Measurements from ENCODE around the gene JAM3. TPM values are rescaled to one million over a fixed set of nuclear protein-coding genes. Genes with fewer than 3 reads are reported as not detected.

The JAM3 gene
- polyA plus RNA-seq, 1 donor from 2014 or later, result 46.1 TPM

GRCh38 chr11:134022748-134023147 lies 46.1 kb upstream of the JAM3 start:
- TF ChIP-seq POLR2AphosphoS5 (IDR thresholded peaks at IDR 0.05) (no peak), MXI1 (conservative IDR thresholded peaks at IDR 0.05; ENCODE audit: poor library complexity, severe bottlenecking) (no peak), SMC3 (conservative IDR thresholded peaks at IDR 0.05; ENCODE audit: poor library complexity) (no peak), CTCF (IDR thresholded peaks at IDR 0.05; ENCODE audit: poor library complexity, severe bottlenecking) (no peak), EZH2 (IDR thresholded peaks at IDR 0.05; ENCODE audit: borderline replicate concordance, insufficient read depth, low read length, poor library complexity, severe bottlenecking) (no peak), TAF1 (IDR thresholded peaks at IDR 0.05; ENCODE audit: low read depth) (no peak), EP300 (conservative IDR thresholded peaks at IDR 0.05; ENCODE audit: poor library complexity, severe bottlenecking) (no peak), RAD21 (conservative IDR thresholded peaks at IDR 0.05) (no peak)
- TF ChIP-seq, protein P1, sequence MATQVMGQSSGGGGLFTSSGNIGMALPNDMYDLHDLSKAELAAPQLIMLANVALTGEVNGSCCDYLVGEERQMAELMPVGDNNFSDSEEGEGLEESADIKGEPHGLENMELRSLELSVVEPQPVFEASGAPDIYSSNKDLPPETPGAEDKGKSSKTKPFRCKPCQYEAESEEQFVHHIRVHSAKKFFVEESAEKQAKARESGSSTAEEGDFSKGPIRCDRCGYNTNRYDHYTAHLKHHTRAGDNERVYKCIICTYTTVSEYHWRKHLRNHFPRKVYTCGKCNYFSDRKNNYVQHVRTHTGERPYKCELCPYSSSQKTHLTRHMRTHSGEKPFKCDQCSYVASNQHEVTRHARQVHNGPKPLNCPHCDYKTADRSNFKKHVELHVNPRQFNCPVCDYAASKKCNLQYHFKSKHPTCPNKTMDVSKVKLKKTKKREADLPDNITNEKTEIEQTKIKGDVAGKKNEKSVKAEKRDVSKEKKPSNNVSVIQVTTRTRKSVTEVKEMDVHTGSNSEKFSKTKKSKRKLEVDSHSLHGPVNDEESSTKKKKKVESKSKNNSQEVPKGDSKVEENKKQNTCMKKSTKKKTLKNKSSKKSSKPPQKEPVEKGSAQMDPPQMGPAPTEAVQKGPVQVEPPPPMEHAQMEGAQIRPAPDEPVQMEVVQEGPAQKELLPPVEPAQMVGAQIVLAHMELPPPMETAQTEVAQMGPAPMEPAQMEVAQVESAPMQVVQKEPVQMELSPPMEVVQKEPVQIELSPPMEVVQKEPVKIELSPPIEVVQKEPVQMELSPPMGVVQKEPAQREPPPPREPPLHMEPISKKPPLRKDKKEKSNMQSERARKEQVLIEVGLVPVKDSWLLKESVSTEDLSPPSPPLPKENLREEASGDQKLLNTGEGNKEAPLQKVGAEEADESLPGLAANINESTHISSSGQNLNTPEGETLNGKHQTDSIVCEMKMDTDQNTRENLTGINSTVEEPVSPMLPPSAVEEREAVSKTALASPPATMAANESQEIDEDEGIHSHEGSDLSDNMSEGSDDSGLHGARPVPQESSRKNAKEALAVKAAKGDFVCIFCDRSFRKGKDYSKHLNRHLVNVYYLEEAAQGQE (IDR thresholded peaks at IDR 0.05; ENCODE audit: borderline replicate concordance), result no peak
- Histone ChIP-seq H3K9me2 (ENCODE audit: insufficient read depth, low read length) (no peaks in the 10 kb centered on the region), H3K9me3 (ENCODE audit: low read length) (no peaks in the 10 kb centered on the region), H2AFZ (ENCODE audit: low read depth, low read length) (no peak overlapping the region), H3K4me2 (ENCODE audit: low read length) (no peak overlapping the region), H3K4me3 (ENCODE audit: low read length) (no peak overlapping the region), H4K20me1 (ENCODE audit: insufficient read depth) (no peaks in the 10 kb centered on the region), H3F3A (ENCODE audit: insufficient read depth, low read length, poor library complexity, severe bottlenecking) (no peaks in the 10 kb centered on the region), H3K36me3 (ENCODE audit: insufficient read depth, low read length) (no peaks in the 10 kb centered on the region), H3K27ac (ENCODE audit: low read length) (no peak overlapping the region), H3K79me2 (replicated peaks; ENCODE audit: insufficient read depth, low read length) (no peaks in the 10 kb centered on the region), H3K9ac (ENCODE audit: low read length) (no peak overlapping the region), H3K27me3 (ENCODE audit: insufficient read depth, low read depth, low read length) (no peaks in the 10 kb centered on the region)

DNA sequence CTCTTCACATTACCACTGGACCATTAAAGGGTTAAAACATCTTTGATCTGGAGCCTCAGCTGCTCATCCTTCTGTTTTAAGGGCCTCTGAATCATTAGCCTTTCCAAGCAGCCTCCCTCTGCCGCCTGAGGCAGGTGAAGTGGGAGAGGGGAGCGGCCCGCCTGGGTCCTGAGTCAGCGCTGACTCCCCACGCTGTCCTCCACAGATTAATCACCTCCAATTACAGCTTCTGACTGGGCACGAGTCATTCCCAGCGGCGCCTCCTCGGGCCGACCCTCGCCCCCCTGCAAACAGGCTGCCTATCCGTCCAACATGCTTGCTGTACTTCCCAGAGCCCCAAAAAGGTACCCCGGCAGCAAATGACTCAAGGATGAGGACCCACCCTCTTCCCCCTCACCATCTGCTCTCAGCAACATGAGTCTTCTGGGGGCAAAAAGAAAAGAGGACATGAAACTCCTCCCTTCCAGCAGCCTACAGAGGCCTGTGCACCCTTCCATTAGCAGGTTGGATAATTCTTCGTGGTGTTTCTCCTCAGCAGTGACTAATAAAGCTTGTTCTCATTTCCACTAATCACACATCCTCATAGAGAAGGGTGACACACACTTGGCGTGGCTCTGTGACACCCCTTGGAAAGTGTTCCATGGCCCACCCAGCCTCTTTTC lies 44.3 kb upstream of the JAM3 start:
- H2AFZ ChIP-seq (ENCODE audit: low read depth, low read length), result no peak overlapping the region
- no peak overlapping the region for H3K9ac ChIP-seq (ENCODE audit: low read length)
- no peaks in the 10 kb centered on the region for H3K36me3 ChIP-seq (ENCODE audit: insufficient read depth, low read length)
- TF ChIP-seq MXI1 (conservative IDR thresholded peaks at IDR 0.05; ENCODE audit: poor library complexity, severe bottlenecking) (no peak), EP300 (conservative IDR thresholded peaks at IDR 0.05; ENCODE audit: poor library complexity, severe bottlenecking) (no peak), POLR2AphosphoS5 (IDR thresholded peaks at IDR 0.05) (no peak), SMC3 (conservative IDR thresholded peaks at IDR 0.05; ENCODE audit: poor library complexity) (no peak), RAD21 (conservative IDR thresholded peaks at IDR 0.05) (no peak), TAF1 (IDR thresholded peaks at IDR 0.05; ENCODE audit: low read depth) (no peak), EZH2 (IDR thresholded peaks at IDR 0.05; ENCODE audit: borderline replicate concordance, insufficient read depth, low read length, poor library complexity, severe bottlenecking) (no peak), CTCF (IDR thresholded peaks at IDR 0.05; ENCODE audit: poor library complexity, severe bottlenecking) (no peak)
- TF ChIP-seq, protein P1 (IDR thresholded peaks at IDR 0.05; ENCODE audit: borderline replicate concordance), result no peak
- H3F3A ChIP-seq (ENCODE audit: insufficient read depth, low read length, poor library complexity, severe bottlenecking), result no peaks in the 10 kb centered on the region
- H3K27me3 ChIP-seq (ENCODE audit: insufficient read depth, low read depth, low read length), result no peaks in the 10 kb centered on the region
- no peak overlapping the region for H3K27ac ChIP-seq (ENCODE audit: low read length)
- H3K79me2 ChIP-seq (replicated peaks; ENCODE audit: insufficient read depth, low read length), result no peaks in the 10 kb centered on the region
- no peaks in the 10 kb centered on the region for H4K20me1 ChIP-seq (ENCODE audit: insufficient read depth)
- no peaks in the 10 kb centered on the region for H3K9me3 ChIP-seq (ENCODE audit: low read length)
- H3K4me3 ChIP-seq (ENCODE audit: low read length), result no peak overlapping the region
- no peaks in the 10 kb centered on the region for H3K9me2 ChIP-seq (ENCODE audit: insufficient read depth, low read length)
- H3K4me2 ChIP-seq (ENCODE audit: low read length), result no peak overlapping the region
